NCI-H2029 treated with DMSO at 0.1 percent for 48 hours (cell line): ENCODE results near the gene SHISAL1.

Source experiments
- DNase-seq: peaks from one replicate; lab custom pipeline; 2025; lab: John Stamatoyannopoulos, UW

The SHISAL1 gene

DNA sequence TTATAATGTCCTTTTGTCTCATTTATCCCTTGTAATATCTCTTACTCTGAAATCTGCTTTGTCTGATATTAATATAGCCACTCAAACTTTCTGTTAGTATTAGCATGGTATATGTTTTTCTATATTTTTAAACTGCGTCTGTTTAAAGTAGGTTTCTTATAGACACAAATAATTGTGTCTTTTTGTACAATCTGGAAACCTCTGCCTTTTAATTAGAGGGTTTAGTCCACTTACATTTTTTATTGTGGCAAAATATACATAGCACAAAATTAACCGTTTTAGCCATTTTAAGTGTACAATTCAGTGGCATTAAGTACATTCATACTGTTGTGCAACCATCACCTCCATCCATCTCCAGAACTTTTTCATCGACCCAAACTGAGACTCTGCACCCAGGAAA, 103.4 kb downstream of the SHISAL1 start:
- DNase-seq = no peak

DNA sequence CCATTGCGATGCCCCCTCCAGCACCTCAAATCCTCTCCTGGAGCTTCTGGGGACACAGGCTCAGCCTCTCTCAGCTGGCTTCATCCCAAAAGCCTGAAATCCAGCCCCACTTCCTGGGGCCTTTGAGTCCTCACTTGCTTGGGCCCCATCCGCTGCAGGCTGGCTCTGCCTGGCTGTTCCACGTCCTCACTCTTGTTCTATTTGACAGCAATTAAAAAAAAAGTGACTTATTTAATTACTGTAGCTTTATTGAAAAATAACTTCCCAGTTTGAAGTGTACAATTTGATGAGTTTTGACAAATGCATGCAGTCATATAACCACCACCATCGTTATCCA, 104.8 kb downstream of the SHISAL1 start:
- DNase-seq = no peak

DNA sequence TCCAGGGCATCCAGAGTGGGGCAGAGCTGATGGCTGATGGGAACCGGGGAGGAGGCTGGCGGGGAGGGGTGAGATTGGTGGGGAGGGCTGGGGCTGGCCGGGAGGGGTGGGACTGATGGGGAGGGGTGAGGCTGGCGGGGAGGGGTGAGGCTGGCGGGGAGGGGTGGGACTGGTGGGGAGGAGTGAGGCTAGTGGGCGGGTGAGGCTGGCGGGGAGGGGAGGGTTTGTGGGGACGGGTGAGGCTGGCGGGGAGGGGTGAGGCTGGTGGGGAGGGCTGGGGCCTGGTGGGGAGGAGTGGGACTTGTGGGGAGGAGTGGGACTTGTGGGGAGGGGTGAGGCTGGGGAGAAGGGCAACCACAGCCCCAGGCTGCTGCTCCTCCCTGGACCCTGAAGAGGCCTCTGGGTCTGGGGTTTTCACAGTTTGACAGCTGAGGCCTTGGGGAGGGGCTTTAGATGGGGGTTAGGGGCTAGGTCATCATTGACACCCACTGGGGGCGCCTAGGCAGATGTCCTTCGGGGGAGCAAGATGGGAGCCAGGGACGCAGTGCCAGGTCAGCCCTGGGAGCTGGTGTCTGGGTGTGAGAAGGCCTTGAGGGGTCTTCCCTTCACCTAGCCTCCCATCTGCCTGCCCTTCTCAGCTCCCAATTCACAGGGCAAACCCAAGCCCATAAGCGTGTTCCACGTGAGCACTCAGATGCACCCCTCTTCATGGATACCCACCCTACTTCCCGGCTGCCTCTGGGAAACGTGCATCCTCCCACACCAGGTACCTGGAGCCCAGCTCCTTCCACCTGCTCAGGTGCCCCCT, 105.4 kb downstream of the SHISAL1 start:
- no peak for DNase-seq

DNA sequence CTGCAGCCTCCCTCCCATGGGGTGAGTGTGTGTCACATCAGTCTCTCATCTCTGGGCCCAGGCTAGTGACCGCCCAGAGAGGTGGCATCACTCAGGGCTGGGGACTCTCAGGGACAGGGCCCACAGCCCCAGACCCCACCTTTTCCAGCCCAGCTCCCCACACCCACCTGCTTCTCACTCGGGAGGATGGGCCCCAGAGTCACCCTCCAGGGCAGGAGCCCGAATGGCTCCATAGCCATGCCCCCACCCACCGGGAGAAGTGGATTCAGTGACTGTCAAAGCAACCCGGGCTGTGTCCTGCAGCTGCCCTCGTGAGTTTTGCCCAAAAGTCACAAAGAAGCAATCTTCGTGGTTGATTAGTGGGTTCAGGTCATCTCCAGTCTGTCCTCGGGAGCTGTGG, 106.1 kb downstream of the SHISAL1 start:
- no peak for DNase-seq

DNA sequence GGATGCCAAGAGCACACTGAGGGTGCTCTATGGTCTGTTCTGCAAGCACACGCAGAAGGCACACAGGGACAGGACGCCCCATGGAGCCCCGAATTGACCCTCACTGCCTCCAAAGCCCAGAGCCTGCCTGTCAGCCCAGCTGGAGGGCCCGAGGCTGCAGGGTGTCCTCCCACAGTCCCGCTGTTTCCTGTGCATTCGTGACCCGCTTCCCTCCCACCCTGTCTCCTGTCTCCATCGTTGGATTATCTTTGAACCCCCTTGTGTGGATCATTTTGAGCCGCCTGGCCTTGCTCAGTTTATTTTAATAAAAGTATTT, 106.5 kb downstream of the SHISAL1 start:
- no peak for DNase-seq

DNA sequence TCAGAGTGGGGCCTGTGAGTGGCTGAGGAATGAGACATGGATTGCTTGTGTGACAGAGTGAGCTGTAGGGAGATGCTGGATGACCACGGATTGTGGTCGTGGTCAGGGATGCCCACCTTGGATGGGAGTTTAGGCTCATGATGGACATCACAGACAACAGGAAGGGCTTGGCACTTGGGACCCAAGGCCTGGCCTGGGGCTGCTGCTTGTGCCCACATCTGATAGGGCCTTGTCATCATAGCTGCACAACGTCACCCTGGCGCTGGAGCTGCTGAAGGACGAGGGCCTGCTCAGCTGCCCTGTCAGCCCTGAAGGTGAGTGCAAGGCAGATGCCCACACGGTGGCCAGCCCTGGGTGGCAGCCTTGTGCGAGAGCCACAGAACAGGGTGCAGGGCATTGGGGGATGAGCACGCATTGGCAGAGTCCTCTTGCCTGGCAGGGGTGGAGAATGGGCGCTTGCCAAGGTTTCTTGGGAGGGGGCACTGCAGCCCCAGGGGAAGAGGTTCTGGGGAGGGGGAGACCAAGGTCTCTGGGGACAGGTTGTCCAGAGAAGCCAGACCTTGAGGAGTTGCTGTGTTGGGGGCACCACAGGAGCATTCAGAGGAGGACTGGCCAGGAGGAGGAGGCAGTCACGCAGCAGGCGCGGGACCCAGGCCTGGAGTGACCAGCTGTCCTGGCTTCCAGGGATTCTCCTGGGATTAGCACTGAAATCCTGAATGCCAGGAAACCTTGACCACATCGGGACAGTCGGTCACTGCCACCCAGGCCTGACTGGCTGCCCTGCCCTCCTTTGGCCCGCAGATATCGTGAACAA, 107.0 kb downstream of the SHISAL1 start:
- DNase-seq = no peak

DNA sequence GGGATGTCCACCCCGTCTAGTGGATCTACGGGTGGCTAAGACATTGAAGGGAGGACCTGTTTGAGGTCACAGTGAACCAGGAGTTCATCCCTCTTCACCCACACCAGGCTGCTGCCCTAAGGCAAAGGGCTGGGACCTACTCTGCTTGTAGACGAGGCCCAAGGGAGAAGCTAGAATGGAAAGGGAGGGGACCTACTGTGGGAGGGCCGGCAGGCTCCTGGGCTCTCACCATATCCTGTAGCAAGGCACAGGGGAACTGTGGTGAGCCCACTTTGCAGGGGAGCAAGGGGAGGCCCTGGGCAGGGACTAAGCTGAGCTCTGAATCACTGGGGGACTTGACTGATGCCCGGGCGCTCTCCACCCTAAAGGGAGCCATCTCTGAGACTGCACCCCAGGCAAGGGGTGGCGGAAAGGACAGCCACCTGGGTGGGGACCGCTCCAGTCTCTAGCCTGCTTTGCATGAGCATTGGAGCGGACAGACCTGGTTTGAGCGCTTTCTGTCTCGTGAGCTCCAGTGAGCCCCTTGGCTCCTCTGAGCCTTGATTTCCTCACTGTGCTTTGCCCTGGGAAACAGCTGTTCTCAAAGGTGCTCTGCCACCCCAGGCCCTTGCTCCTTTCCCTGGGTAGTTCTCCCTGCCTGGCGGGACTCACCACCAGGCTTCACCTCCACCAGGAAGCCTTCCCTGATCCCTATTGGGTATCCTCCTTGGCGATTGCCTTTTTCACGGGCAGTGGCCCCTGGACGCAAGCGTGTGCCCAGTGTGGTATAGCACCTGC, 107.8 kb downstream of the SHISAL1 start:
- DNase-seq = no peak

DNA sequence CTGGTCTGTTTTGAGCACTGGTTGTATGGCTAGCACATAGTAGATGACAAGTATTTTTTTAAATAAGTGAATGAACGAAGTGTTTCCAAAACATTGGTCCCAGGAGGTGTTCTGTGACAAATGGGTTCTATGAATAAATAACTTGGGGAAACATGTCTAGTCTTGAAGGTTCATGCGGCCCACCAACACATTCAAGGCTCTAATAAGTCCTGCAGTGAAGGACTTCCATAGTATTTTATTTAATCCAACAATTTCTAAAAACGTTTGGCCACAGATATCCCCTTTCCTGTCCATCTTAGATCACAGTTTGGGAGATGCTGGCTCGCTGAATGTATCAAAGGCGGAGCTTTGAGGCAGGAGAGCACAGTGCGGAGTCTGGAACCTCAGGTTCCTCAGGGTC, 109.5 kb downstream of the SHISAL1 start:
- DNase-seq = no peak

DNA sequence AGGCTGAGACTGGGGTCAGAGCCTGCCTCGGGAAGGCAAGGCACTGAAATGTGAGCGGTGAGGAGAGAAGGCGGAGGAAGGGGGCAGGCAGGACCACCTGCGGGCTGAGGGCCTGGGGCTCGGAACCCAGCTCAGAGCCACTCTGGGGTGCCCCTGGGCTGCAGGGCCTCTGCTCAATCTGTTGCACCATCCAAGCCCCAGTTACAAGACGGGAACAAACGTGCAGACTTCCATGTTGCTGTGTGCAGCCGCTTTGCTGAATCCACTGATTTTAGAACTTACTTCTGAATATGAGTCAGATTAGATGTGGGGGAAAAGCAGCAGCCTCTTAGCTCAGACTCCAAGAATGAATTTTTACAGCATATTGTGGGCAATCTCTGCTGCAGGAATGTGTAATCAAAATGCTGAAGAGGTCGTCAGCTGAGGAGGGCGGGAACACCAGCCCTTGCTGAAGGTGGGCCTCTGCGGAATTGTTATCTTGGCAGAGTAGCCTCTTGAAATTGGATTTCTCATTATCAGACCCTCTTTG, 110.4 kb downstream of the SHISAL1 start:
- no peak for DNase-seq

DNA sequence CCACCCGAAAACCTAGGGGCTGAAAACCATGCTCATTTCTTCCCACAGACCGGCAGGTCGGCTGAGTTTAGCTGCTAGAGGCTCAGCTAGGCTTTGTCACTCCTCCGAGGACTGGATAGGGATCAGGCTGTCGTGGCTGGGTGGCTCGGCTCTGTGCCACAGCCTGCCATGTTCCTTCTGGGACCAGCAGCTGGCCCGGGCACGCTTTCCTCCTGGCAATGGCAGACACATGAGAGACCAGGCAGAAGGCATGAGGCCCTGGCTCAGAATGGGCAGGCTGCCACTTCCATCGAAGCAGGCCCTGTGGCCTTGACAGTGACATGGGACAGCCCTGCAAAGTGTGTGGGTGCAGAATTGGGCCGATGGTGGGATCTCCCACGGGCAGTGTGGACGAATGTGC, 111.1 kb downstream of the SHISAL1 start:
- DNase-seq = no peak

DNA sequence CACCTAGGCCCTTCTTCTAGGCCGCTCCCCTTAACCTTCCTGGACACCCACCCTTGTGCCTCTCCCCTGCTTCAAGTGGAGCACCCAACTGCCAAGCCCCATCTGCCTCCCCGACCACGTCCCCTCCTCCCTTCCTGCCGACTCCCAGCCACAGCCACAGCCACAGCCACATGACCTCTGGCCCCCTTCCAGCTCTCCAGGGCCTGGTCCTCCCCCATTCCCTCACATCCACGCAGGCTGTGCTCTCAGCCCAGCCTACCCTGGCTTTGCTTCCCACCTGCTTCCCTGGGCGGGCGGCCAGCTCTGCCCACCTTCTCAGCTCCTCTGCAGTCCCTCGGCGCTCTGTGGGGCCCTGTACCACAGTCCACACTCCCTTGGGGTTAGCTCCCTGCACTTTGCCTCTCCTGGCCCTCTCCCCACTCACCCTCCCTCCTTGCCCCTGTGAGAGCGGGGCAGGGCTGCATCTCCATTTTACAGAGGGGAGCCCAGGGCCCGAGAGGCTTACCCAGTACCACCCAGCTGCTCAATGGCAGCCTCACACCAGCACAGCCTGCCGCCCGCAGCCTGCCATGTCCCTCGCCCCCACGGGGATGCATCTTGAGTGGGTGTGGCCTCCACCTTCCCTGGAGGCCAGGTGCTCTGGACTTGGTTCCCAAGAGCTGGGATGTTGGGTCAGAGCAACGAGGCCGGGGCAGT, 111.7 kb downstream of the SHISAL1 start:
- DNase-seq = no peak

DNA sequence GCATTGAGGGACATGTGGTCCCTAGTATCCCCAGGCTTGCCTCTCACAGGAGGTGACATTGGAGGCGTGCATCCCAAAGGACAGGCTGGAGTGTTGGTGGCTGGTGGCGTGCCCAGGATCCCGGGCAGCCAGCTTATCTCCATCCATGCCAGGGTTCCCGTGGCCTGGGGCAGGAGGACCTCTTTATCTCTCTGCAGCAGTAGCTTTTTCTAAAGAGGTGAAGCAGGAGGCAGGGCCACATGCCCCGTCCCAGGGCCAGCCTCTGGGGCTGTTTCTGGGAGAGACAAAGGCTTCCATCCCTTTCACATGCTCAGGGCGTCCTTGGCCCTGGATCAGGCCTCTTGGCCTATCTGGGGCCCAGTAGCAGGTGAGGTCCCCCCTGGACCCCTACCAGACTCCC, 112.3 kb downstream of the SHISAL1 start:
- DNase-seq = no peak

DNA sequence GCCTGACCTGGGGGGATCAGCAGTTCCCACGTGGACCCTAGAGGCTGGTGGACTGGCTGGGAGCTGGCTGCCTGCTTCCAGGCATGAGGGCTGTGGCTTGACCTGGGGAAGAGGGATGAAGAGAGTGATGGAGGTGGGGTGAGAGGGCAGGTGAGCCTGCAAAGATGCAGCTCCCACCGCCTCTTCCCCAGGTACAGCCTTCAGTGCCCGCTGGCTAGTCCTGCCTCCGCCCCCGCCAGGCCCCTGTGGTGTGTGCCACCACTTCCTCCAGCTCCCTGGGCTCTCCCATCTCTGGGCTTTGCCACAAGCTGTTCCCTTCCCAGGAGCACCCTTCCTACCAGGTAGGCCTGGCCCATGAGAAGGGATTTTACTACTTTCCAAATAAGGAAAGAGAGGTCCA, 112.9 kb downstream of the SHISAL1 start:
- DNase-seq = no peak

DNA sequence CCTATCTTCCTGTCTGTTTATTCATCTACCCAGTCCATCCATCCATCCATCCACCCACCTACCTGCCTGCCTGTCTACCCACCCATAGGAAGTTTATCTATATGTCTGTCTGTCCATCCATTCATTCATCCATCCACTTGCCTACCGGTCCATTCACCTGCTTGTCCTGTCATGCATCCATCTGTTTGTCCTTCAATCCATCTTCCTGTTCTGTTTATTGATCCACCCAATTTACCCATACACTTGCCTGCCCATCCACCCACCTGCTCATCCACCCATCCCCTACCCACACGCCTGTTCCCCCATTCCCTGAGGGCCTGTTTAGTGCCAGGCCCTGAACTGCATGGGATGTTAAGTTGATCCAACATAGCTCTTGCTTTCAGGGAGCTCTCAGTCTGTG, 113.6 kb downstream of the SHISAL1 start:
- no peak for DNase-seq

DNA sequence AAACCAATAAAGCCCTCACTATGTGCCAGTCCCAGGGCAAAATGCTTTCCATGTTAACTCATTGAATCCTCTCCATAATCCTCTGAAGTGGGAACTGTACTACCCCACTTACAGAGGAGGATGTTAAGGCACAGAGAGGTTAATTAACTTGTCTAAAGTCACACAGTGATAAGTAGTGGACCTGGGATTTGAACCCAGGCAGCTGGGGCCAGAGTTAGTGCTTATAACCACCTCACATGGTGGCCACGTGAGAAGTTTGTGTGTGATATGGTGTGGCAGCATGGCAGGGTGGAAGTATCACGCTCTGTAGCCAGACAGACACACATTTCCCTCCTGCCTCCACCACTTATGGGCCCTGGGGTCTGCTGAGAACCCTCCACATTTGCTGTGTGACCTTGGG, 115.5 kb downstream of the SHISAL1 start:
- DNase-seq = no peak

DNA sequence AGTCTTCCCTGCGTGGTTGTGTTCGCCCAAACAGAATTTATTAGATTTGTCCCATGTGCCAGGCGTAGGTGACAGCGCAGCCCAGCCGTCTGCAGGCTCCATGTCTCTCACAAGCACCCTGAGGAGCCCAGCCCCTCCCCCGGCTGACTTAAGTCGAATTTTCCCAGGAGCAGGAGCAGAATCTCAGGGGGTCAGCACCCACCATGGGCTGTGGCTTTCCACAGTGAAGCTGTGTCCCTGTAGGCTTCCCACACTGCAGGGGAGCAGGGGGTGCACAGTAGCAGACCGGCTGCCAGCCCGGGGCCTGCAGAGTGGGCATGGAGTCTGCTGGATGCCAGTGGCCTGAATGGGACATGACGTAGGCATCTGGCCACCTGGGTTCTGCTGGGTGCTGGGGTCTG, 116.0 kb downstream of the SHISAL1 start:
- DNase-seq = no peak

DNA sequence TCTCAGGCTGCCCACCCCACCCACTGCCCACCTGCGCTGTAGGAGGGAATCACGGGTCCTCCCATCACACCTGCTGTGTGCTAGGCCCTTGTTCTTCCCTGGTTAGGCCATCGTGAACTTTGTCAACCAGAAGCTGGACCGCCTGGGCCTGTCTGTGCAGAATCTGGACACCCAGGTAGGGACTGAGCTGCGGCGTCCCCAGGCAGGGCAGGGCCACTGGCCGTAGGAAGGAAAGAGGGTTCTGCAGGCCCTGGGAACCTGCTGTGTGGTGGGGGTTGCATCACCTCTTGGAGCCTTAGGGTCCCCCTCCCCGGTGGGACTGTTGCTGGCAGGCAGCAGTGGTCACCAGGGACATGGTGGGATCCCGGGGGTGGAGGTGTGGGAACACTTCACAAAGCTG, 116.5 kb downstream of the SHISAL1 start:
- DNase-seq = no peak

DNA sequence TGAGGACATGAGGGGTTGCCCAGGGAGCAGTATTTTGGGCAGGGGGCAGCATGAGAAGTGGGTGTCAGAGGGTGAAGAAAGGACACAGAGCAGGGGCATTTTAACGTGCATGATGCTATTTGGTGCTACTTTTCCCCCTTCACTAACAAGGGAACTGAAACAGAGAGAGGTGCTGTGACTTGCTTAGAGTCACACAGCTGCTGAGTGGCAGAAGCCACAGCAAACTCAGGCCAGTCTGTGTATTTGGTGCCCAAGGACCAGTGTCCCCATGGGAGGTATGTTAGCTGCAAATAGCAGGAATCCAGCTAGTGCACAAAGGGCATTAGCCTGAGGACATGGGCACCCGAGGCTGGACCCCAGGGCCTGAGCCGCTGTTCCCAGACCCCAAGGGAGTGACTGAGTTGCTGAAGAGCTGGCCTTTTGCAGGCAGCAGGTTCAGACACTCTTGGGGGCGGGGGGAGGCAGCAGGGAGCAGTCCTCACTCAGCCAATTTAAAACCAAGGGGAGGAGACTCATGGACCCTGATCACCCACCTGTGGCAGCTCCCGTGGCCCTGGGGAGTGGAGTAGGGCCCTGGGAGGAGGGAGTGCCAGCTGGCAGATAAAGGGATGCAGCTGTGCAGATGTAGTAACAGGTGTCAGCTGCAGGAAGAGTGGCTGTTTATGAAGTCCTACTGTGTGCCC, 117.4 kb downstream of the SHISAL1 start:
- DNase-seq = no peak

DNA sequence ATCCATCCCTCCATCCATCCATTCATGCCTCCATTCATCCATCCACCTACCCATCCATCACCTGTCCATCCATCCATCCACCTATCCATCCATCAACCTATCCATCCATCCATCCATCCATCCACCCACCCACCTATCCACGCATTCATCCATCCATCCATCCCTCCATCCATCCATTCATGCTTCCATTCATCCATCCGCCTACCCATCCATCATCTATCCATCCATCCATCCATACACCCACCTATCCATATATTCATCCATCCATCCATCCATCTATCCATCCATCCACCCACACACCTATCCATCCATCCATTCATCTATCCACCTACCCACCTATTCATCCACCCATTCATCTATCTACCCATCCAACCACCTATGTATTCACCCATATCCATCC, 118.2 kb downstream of the SHISAL1 start:
- DNase-seq = no peak
